B cell (primary cell): ENCODE measurements around the gene RANBP3L.
"Not testable (repeated sequence)": the region's sequence is repeated elsewhere in the genome, so short reads cannot be mapped to it uniquely, and the experiment has no call there.

Experiments used
- CTCF ChIP-seq: fragments of 200-600 bp; IDR thresholded peaks from one replicate; pipeline ENCODE4 v1.8.0; 2022; ENCODE audit warnings: antibody characterized with exemption, mild to moderate bottlenecking
- EZH2 ChIP-seq: IDR thresholded peaks from 2 replicates; pipeline ENCODE4 v1.6.1; 2012; ENCODE audit warnings: borderline replicate concordance, low read depth, mild to moderate bottlenecking, moderate library complexity, low read length; ENCODE audit not compliant: insufficient read depth, poor library complexity, severe bottlenecking

- not testable (repeated sequence) for TF ChIP-seq CTCF, EZH2
These were observed 31.0 kb upstream of the RANBP3L start for GRCh38 chr5:36332720-36333119.
